Stimulated activated effector memory CD8-positive, alpha-beta T cell treated with anti-CD3 and anti-CD28 coated beads, Interleukin-12 subunit alpha, Interleukin-12 subunit beta, amount 100 ng/mL, for 72 hours (primary cell): ENCODE data around the gene WDR45.

ENCODE experiments used
- ATAC-seq: fragments of 150-1000 bp; cut with Tn5 transposase; 2 replicates; pipeline ENCODE4 v1.10.0; 2021
- DNase-seq, 2 donors: peaks; one replicate each; pipeline ENCODE4 v3.0.0; 2021 to 2022; ENCODE audit warnings: low spot score in 2 of 2
- H3K27ac Mint-ChIP-seq: one replicate; pipeline ENCODE4 v1.8.0; 2022; ENCODE audit warnings: mild to moderate bottlenecking, mixed read lengths
- H3K36me3 Mint-ChIP-seq: one replicate; pipeline ENCODE4 v1.8.0; 2022; ENCODE audit warnings: mild to moderate bottlenecking, mixed read lengths
- H3K4me1 Mint-ChIP-seq: one replicate; pipeline ENCODE4 v1.8.0; 2022; ENCODE audit warnings: mixed read lengths
- H3K4me3 Mint-ChIP-seq: one replicate; pipeline ENCODE4 v1.8.0; 2022; ENCODE audit warnings: mild to moderate bottlenecking, mixed read lengths
- H3K9me3 Mint-ChIP-seq: one replicate; pipeline ENCODE4 v1.8.0; 2022; ENCODE audit warnings: mixed read lengths

WDR45 gene

GRCh38 chrX:49100704-49101628 lies 21.3 kb upstream of the WDR45 start:
- peak overlapping the region; percentile 77 for H3K4me3 Mint-ChIP-seq
- H3K4me1 Mint-ChIP-seq, result peaks cover 8% of the 10 kb centered on the region
- H3K27ac Mint-ChIP-seq, result peak overlapping the region; percentile 83
- ATAC-seq, result peak; percentile 98
- peak; percentile 69 to 90 for DNase-seq
- peaks cover 18% of the 10 kb centered on the region for H3K36me3 Mint-ChIP-seq
- no peaks in the 10 kb centered on the region for H3K9me3 Mint-ChIP-seq

- no peak for ATAC-seq
- Mint-ChIP-seq H3K4me3 (no peak overlapping the region), H3K36me3 (peaks cover 12% of the 10 kb centered on the region), H3K4me1 (peaks cover 3% of the 10 kb centered on the region), H3K27ac (no peak overlapping the region), H3K9me3 (no peaks in the 10 kb centered on the region)
- no peak for DNase-seq
These were observed 16.7 kb upstream of the WDR45 start for GRCh38 chrX:49096419-49096818.

- no peaks in the 10 kb centered on the region for H3K36me3 Mint-ChIP-seq
- H3K4me3 Mint-ChIP-seq, result no peak overlapping the region
- no peak for DNase-seq
- no peaks in the 10 kb centered on the region for H3K9me3 Mint-ChIP-seq
- no peak overlapping the region for H3K27ac Mint-ChIP-seq
- H3K4me1 Mint-ChIP-seq, result no peaks in the 10 kb centered on the region
- ATAC-seq, result no peak
These were observed 9.9 kb upstream of the WDR45 start for GRCh38 chrX:49089553-49089952.

GRCh38 chrX:49082271-49082871 lies 2.7 kb upstream of the WDR45 start:
- Mint-ChIP-seq H3K4me1 (peaks cover 19% of the 10 kb centered on the region), H3K4me3 (no peak overlapping the region), H3K27ac (no peak overlapping the region), H3K9me3 (no peaks in the 10 kb centered on the region), H3K36me3 (peaks cover 7% of the 10 kb centered on the region)
- no peak for DNase-seq
- ATAC-seq, result peak; percentile 29

- Mint-ChIP-seq H3K27ac (peak overlapping the region; percentile 99), H3K4me1 (peaks cover 26% of the 10 kb centered on the region), H3K4me3 (no peak overlapping the region)
These were observed 1.7 kb downstream of the WDR45 start for GRCh38 chrX:49077941-49078340.

GRCh38 chrX:49075347-49075746 lies 4.3 kb downstream of the WDR45 start:
- DNase-seq (no peak), ATAC-seq (no peak)
- Mint-ChIP-seq H3K4me3 (no peak overlapping the region), H3K4me1 (peaks cover 29% of the 10 kb centered on the region), H3K9me3 (no peaks in the 10 kb centered on the region), H3K27ac (no peak overlapping the region), H3K36me3 (peaks cover 31% of the 10 kb centered on the region)

More at GRCh38 chrX:49077941-49078340, 1.7 kb downstream of the WDR45 start:
- DNase-seq (no peak), ATAC-seq (no peak)
- Mint-ChIP-seq H3K36me3 (peaks cover 24% of the 10 kb centered on the region), H3K9me3 (no peaks in the 10 kb centered on the region)

- DNase-seq (peak; percentile 57 to 89), ATAC-seq (peak; percentile 95)
- Mint-ChIP-seq H3K27ac (peak within 1 kb of the TSS; percentile 78), H3K9me3 (no peaks in the 10 kb centered on the region), H3K4me3 (peak within 1 kb of the TSS; percentile 79), H3K4me1 (peaks cover 21% of the 10 kb centered on the region), H3K36me3 (peaks cover 28% of the 10 kb centered on the region)
These were observed 5.8 kb downstream of the WDR45 start, which contains the start of gene PRAF2 for GRCh38 chrX:49073601-49074575. Gene PRAF2, minus strand, starts transcription at chrX:49074002. Its CDS starts 15 bp downstream, at chrX:49073987.

GRCh38 chrX:49072712-49073095 lies 7.0 kb downstream of the WDR45 start:
- ATAC-seq (no peak), DNase-seq (no peak)
- peaks cover 24% of the 10 kb centered on the region for H3K36me3 Mint-ChIP-seq
- peak overlapping the region; percentile 78 for H3K27ac Mint-ChIP-seq
- peak overlapping the region; percentile 79 for H3K4me3 Mint-ChIP-seq
- no peaks in the 10 kb centered on the region for H3K9me3 Mint-ChIP-seq
- H3K4me1 Mint-ChIP-seq, result peaks cover 21% of the 10 kb centered on the region

- DNase-seq (no peak), ATAC-seq (no peak)
- Mint-ChIP-seq H3K4me1 (peaks cover 21% of the 10 kb centered on the region), H3K36me3 (peaks cover 24% of the 10 kb centered on the region), H3K9me3 (no peaks in the 10 kb centered on the region), H3K27ac (no peak overlapping the region), H3K4me3 (peak overlapping the region; percentile 31)
These were observed 7.6 kb downstream of the WDR45 start for GRCh38 chrX:49071877-49072711.

GRCh38 chrX:49070988-49071387 lies 8.7 kb downstream of the WDR45 start:
- peaks cover 21% of the 10 kb centered on the region for H3K4me1 Mint-ChIP-seq
- DNase-seq (no peak), ATAC-seq (no peak)
- H3K36me3 Mint-ChIP-seq, result peaks cover 24% of the 10 kb centered on the region
- H3K27ac Mint-ChIP-seq, result no peak overlapping the region
- no peak overlapping the region for H3K4me3 Mint-ChIP-seq
- H3K9me3 Mint-ChIP-seq, result no peaks in the 10 kb centered on the region

GRCh38 chrX:49069038-49069437 lies 10.6 kb downstream of the WDR45 start:
- ATAC-seq (no peak), DNase-seq (no peak)
- no peaks in the 10 kb centered on the region for H3K9me3 Mint-ChIP-seq
- H3K36me3 Mint-ChIP-seq, result peaks cover 20% of the 10 kb centered on the region
- no peak overlapping the region for H3K27ac Mint-ChIP-seq
- H3K4me1 Mint-ChIP-seq, result peaks cover 21% of the 10 kb centered on the region
- no peak overlapping the region for H3K4me3 Mint-ChIP-seq

- peaks cover 13% of the 10 kb centered on the region for H3K36me3 Mint-ChIP-seq
- no peak overlapping the region for H3K4me3 Mint-ChIP-seq
- H3K4me1 Mint-ChIP-seq, result peaks cover 9% of the 10 kb centered on the region
- DNase-seq (no peak), ATAC-seq (no peak)
- no peak overlapping the region for H3K27ac Mint-ChIP-seq
- no peaks in the 10 kb centered on the region for H3K9me3 Mint-ChIP-seq
These were observed 12.2 kb downstream of the WDR45 start for GRCh38 chrX:49067285-49068120.

- DNase-seq (no peak), ATAC-seq (no peak)
- Mint-ChIP-seq H3K36me3 (peaks cover 13% of the 10 kb centered on the region), H3K9me3 (no peaks in the 10 kb centered on the region), H3K27ac (no peak overlapping the region), H3K4me1 (peaks cover 5% of the 10 kb centered on the region), H3K4me3 (no peak overlapping the region)
These were observed 13.0 kb downstream of the WDR45 start for GRCh38 chrX:49066690-49067089.
